ENCODE measurements around the gene PPP3R1.

DNA sequence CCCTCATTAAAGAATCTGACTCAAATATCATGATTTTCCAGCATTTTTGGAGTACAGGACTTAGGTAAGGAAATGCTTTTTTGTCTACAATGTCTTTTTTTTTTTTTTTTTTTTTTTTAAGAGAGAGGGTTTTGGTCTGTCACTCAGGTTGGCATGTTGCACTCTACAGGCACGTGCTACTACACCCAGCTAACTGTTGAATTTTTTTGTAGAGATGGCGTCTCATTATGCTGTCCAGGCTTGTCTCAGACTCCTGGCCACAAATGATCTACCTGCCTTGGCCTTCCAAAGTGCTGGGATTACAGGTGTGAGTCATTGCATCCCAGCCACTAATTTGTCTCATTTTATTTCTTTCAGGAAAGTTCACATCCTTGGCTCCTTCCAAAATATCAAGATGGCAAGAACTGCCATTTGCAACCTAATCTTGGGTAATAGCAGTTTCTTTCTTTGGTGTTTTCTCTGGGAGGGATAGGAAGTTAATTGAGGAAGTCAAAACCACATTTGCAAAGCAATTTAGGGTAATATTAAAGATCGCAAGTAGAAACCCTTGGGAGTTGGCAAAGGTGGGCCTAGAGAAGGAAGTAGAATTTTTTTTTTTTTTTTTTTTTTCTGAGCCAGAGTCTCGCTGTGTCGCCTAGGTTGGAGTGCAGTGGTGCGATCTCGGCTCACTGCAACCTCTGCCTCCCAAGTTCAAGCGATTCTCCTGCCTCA, 79.2 kb downstream of the PPP3R1 start:
- TF ChIP-seq, protein P1, sequence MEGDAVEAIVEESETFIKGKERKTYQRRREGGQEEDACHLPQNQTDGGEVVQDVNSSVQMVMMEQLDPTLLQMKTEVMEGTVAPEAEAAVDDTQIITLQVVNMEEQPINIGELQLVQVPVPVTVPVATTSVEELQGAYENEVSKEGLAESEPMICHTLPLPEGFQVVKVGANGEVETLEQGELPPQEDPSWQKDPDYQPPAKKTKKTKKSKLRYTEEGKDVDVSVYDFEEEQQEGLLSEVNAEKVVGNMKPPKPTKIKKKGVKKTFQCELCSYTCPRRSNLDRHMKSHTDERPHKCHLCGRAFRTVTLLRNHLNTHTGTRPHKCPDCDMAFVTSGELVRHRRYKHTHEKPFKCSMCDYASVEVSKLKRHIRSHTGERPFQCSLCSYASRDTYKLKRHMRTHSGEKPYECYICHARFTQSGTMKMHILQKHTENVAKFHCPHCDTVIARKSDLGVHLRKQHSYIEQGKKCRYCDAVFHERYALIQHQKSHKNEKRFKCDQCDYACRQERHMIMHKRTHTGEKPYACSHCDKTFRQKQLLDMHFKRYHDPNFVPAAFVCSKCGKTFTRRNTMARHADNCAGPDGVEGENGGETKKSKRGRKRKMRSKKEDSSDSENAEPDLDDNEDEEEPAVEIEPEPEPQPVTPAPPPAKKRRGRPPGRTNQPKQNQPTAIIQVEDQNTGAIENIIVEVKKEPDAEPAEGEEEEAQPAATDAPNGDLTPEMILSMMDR (IDR thresholded peaks at IDR 0.05 in 8 of 11, conservative IDR thresholded peaks at IDR 0.05 in 3 of 11) = no peak
- TF ChIP-seq POLR2AphosphoS5 (IDR thresholded peaks at IDR 0.05) = no peak
- TF ChIP-seq POLR2A (IDR thresholded peaks at IDR 0.05) = no peak

All from spleen (tissue), 7 donors.